Measurements from ENCODE around the gene NEGR1. TPM values are rescaled to one million over a fixed set of nuclear protein-coding genes. Genes with fewer than 3 reads are reported as not detected.

Gene NEGR1
- total RNA-seq, 1 donor from 2014 or later = 8.6 TPM

DNA sequence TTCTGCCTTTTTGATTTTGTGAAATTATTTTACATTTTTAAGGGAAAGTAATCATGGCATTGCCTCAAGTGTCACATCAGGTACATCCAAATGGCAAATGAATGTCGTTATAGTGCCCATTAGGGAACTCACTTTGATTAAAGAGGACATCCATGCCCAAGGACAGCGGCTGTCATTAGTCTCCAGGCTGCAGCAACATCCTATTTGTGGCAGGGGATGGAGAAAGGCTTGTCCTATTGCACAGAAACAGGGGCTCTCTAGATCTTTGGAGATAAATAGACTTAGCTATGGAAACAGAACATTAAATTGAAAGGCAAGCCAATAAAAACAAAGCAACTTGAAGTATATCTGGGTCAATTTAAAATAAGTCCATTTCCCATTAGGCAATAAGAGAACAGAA lies 439.3 kb downstream of the NEGR1 start:
- Histone ChIP-seq H3K4me2 (ENCODE audit: low read length) (no peak overlapping the region), H3K9me3 (ENCODE audit: insufficient read depth, low read depth, low read length) (no peaks in the 10 kb centered on the region), H3K4me1 (ENCODE audit: insufficient read depth, low read length) (no peaks in the 10 kb centered on the region), H3K79me2 (ENCODE audit: insufficient read depth, low read length) (no peaks in the 10 kb centered on the region), H3K4me3 (ENCODE audit: insufficient read depth, low read depth, low read length) (no peak overlapping the region), H2AFZ (ENCODE audit: low read depth, low read length) (no peak overlapping the region), H4K20me1 (ENCODE audit: insufficient read depth, low read length) (no peaks in the 10 kb centered on the region), H3K27ac (ENCODE audit: low read depth, low read length) (no peak overlapping the region), H3K9ac (ENCODE audit: low read length) (no peak overlapping the region), H3K36me3 (ENCODE audit: insufficient read depth, low read length) (no peaks in the 10 kb centered on the region), H3K27me3 (ENCODE audit: insufficient read depth, low read length) (no peaks in the 10 kb centered on the region)
- DNase-seq (ENCODE audit: low read depth) (no peak), FAIRE-seq (no peak)
- TF ChIP-seq, protein P1, sequence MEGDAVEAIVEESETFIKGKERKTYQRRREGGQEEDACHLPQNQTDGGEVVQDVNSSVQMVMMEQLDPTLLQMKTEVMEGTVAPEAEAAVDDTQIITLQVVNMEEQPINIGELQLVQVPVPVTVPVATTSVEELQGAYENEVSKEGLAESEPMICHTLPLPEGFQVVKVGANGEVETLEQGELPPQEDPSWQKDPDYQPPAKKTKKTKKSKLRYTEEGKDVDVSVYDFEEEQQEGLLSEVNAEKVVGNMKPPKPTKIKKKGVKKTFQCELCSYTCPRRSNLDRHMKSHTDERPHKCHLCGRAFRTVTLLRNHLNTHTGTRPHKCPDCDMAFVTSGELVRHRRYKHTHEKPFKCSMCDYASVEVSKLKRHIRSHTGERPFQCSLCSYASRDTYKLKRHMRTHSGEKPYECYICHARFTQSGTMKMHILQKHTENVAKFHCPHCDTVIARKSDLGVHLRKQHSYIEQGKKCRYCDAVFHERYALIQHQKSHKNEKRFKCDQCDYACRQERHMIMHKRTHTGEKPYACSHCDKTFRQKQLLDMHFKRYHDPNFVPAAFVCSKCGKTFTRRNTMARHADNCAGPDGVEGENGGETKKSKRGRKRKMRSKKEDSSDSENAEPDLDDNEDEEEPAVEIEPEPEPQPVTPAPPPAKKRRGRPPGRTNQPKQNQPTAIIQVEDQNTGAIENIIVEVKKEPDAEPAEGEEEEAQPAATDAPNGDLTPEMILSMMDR (IDR thresholded peaks at IDR 0.05; ENCODE audit: insufficient read depth, low read depth, low read length) = no peak
- no peak for TF ChIP-seq EZH2 (IDR thresholded peaks at IDR 0.05; ENCODE audit: insufficient read depth, low read length)
- Mint-ChIP-seq H3K9me3 (ENCODE audit: unreplicated experiment) (no peaks in the 10 kb centered on the region), H3K27me3 (ENCODE audit: low read depth, unreplicated experiment) (no peaks in the 10 kb centered on the region), H3K4me3 (ENCODE audit: unreplicated experiment) (no peak overlapping the region), H3K27ac (ENCODE audit: unreplicated experiment) (no peak overlapping the region), H3K4me1 (ENCODE audit: low read depth, unreplicated experiment) (peaks cover 3% of the 10 kb centered on the region), H3K36me3 (ENCODE audit: low read depth, unreplicated experiment) (no peaks in the 10 kb centered on the region)

DNA sequence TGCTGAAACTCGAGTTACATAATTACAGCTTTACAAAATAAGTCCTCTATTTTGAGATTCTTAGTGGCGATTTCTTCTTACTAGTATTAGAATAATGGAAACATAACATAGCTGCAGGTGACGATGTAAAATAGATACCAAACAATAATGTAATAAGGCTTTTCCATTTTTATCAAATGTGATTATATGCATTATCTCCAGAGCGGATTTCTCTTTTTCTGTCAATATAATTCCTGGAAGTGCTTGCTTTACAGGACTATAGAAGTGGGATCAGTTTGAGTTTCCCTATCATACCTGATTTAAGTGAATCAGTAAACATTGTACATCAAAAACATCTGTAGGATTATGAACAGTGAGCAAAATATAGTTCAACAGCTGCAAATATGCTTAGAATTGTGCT lies 442.5 kb downstream of the NEGR1 start:
- no peak overlapping the region for H2AFZ ChIP-seq (ENCODE audit: low read depth, low read length)
- no peaks in the 10 kb centered on the region for H4K20me1 ChIP-seq (ENCODE audit: insufficient read depth, low read length)
- no peaks in the 10 kb centered on the region for H3K9me3 ChIP-seq (ENCODE audit: insufficient read depth, low read depth, low read length)
- no peak for DNase-seq (ENCODE audit: low read depth)
- Mint-ChIP-seq H3K9me3 (ENCODE audit: unreplicated experiment) (no peaks in the 10 kb centered on the region), H3K4me1 (ENCODE audit: low read depth, unreplicated experiment) (no peaks in the 10 kb centered on the region), H3K4me3 (ENCODE audit: unreplicated experiment) (no peak overlapping the region), H3K27ac (ENCODE audit: unreplicated experiment) (no peak overlapping the region), H3K36me3 (ENCODE audit: low read depth, unreplicated experiment) (no peaks in the 10 kb centered on the region), H3K27me3 (ENCODE audit: low read depth, unreplicated experiment) (no peaks in the 10 kb centered on the region)
- no peaks in the 10 kb centered on the region for H3K79me2 ChIP-seq (ENCODE audit: insufficient read depth, low read length)
- H3K4me2 ChIP-seq (ENCODE audit: low read length) = no peak overlapping the region
- no peak overlapping the region for H3K27ac ChIP-seq (ENCODE audit: low read depth, low read length)
- no peak overlapping the region for H3K4me3 ChIP-seq (ENCODE audit: insufficient read depth, low read depth, low read length)
- FAIRE-seq = no peak
- H3K9ac ChIP-seq (ENCODE audit: low read length) = no peak overlapping the region
- H3K36me3 ChIP-seq (ENCODE audit: insufficient read depth, low read length) = no peaks in the 10 kb centered on the region
- H3K27me3 ChIP-seq (ENCODE audit: insufficient read depth, low read length) = no peaks in the 10 kb centered on the region
- TF ChIP-seq EZH2 (IDR thresholded peaks at IDR 0.05; ENCODE audit: insufficient read depth, low read length) = no peak
- TF ChIP-seq, protein P1 (IDR thresholded peaks at IDR 0.05; ENCODE audit: insufficient read depth, low read depth, low read length) = no peak
- no peaks in the 10 kb centered on the region for H3K4me1 ChIP-seq (ENCODE audit: insufficient read depth, low read length)

DNA sequence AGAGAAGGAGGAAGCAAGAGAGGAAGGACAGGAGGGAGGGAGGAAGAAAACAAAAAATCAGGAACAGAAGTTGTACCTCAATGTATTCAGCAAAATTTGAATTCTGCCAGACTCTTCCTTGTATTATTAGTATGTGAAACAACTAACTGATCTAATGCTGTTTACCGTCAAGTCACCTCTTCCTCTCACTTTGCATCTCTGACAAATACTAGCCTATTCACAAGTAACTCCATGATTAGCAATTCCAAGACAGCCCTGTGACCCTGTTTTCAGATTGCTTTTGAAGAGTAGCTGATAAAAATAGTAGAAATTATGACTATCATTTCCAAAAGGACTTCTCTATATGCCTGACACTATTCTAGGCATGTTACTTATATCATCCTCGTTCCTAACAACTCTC lies 445.4 kb downstream of the NEGR1 start:
- H3K79me2 ChIP-seq (ENCODE audit: insufficient read depth, low read length) = no peaks in the 10 kb centered on the region
- no peaks in the 10 kb centered on the region for H3K27me3 ChIP-seq (ENCODE audit: insufficient read depth, low read length)
- FAIRE-seq (no peak), DNase-seq (ENCODE audit: low read depth) (no peak)
- H2AFZ ChIP-seq (ENCODE audit: low read depth, low read length) = no peak overlapping the region
- Mint-ChIP-seq H3K27me3 (ENCODE audit: low read depth, unreplicated experiment) (no peaks in the 10 kb centered on the region), H3K36me3 (ENCODE audit: low read depth, unreplicated experiment) (no peaks in the 10 kb centered on the region), H3K4me1 (ENCODE audit: low read depth, unreplicated experiment) (no peaks in the 10 kb centered on the region), H3K27ac (ENCODE audit: unreplicated experiment) (no peak overlapping the region), H3K9me3 (ENCODE audit: unreplicated experiment) (no peaks in the 10 kb centered on the region), H3K4me3 (ENCODE audit: unreplicated experiment) (no peak overlapping the region)
- no peak overlapping the region for H3K9ac ChIP-seq (ENCODE audit: low read length)
- TF ChIP-seq, protein P1 (IDR thresholded peaks at IDR 0.05; ENCODE audit: insufficient read depth, low read depth, low read length) = no peak
- no peak for TF ChIP-seq EZH2 (IDR thresholded peaks at IDR 0.05; ENCODE audit: insufficient read depth, low read length)
- H3K4me3 ChIP-seq (ENCODE audit: insufficient read depth, low read depth, low read length) = no peak overlapping the region
- H3K4me2 ChIP-seq (ENCODE audit: low read length) = no peak overlapping the region
- no peaks in the 10 kb centered on the region for H3K9me3 ChIP-seq (ENCODE audit: insufficient read depth, low read depth, low read length)
- no peaks in the 10 kb centered on the region for H3K4me1 ChIP-seq (ENCODE audit: insufficient read depth, low read length)
- H3K27ac ChIP-seq (ENCODE audit: low read depth, low read length) = no peak overlapping the region
- no peaks in the 10 kb centered on the region for H4K20me1 ChIP-seq (ENCODE audit: insufficient read depth, low read length)
- no peaks in the 10 kb centered on the region for H3K36me3 ChIP-seq (ENCODE audit: insufficient read depth, low read length)
